GM18861 (cell line): ENCODE results near the gene GMFB.

Experiments used
- ATAC-seq: cut with Tn5 transposase; IDR thresholded peaks from one replicate; pipeline ENCODE4 v1.9.1; 2021; ENCODE audit not compliant: unreplicated experiment

GMFB gene

GRCh38 chr14:54493293-54493692 is 4.5 kb upstream of the GMFB start:
- ATAC-seq, result no peak

GRCh38 chr14:54490445-54491175 is 1.8 kb upstream of the GMFB start:
- no peak for ATAC-seq

- ATAC-seq, result no peak
Measured at GRCh38 chr14:54489731-54490444, 1.1 kb upstream of the GMFB start.

GRCh38 chr14:54489318-54489683 is 521 bp upstream of the GMFB start:
- no peak for ATAC-seq

GRCh38 chr14:54488318-54488645 is 498 bp downstream of the GMFB start:
- ATAC-seq, result no peak

- ATAC-seq, result no peak
Measured at GRCh38 chr14:54487771-54488170, 1.0 kb downstream of the GMFB start.

- no peak for ATAC-seq
Measured at GRCh38 chr14:54486685-54487084, 2.1 kb downstream of the GMFB start.

- ATAC-seq, result no peak
Measured at GRCh38 chr14:54483846-54484245, 4.9 kb downstream of the GMFB start.

- no peak for ATAC-seq
Measured at GRCh38 chr14:54483073-54483745, 5.6 kb downstream of the GMFB start.

GRCh38 chr14:54481695-54482094 is 7.1 kb downstream of the GMFB start:
- ATAC-seq, result no peak

- ATAC-seq, result no peak
Measured at GRCh38 chr14:54480830-54481562, 7.8 kb downstream of the GMFB start.

GRCh38 chr14:54478636-54479215 is 10.1 kb downstream of the GMFB start:
- no peak for ATAC-seq

- ATAC-seq, result no peak
Measured at GRCh38 chr14:54475911-54476310, 12.9 kb downstream of the GMFB start.

- no peak for ATAC-seq
Measured at GRCh38 chr14:54475187-54475899, 13.4 kb downstream of the GMFB start.

GRCh38 chr14:54474232-54474793 is 14.5 kb downstream of the GMFB start:
- ATAC-seq, result no peak

- ATAC-seq, result no peak
Measured at GRCh38 chr14:54472315-54472714, 16.5 kb downstream of the GMFB start.

GRCh38 chr14:54471641-54472040 is 17.1 kb downstream of the GMFB start:
- no peak for ATAC-seq

GRCh38 chr14:54470701-54471100 is 18.1 kb downstream of the GMFB start:
- ATAC-seq, result no peak

- ATAC-seq, result no peak
Measured at GRCh38 chr14:54467280-54467679, 21.5 kb downstream of the GMFB start.

GRCh38 chr14:54465654-54466053 is 23.1 kb downstream of the GMFB start:
- ATAC-seq, result no peak
